GM12878 (cell line): ENCODE results near the gene ANKRD55. TPM values are rescaled to one million over a fixed set of nuclear protein-coding genes. Genes with fewer than 3 reads are reported as not detected.

Experiments
- ATAC-seq: fragments of 200-7000 bp; cut with Tn5 transposase; 3 replicates; pipeline ENCODE4 v1.9.1; 2020; ENCODE audit warnings: mild to moderate bottlenecking, moderate library complexity
- BruUV-seq: library from RNA; stranded (reverse); fragments of 400-500 nt; replicated peaks from 2 replicates; lab custom pipeline; 2021; lab: Mats Ljungman, UMichigan
- CTCF ChIA-PET: fragments of 300-600 bp; sonication (Branson Sonifier 250); formaldehyde crosslinking; extraction: SDS; loops from one replicate; lab custom pipeline; 2021; ENCODE audit warnings: inconsistent platforms; lab: Yijun Ruan, JAX
- POLR2A ChIA-PET: fragments of 350-600 bp; formaldehyde crosslinking; extraction: SDS; loops from one replicate; lab custom pipeline; 2021; ENCODE audit warnings: inconsistent platforms; lab: Charles Lee
- RAD21 ChIA-PET: fragments of 300-600 bp; sonication (Branson Sonifier 250); formaldehyde crosslinking; loops from one replicate; lab custom pipeline; 2023; ENCODE audit warnings: antibody characterized with exemption; ENCODE audit not compliant: unreplicated experiment; lab: Charles Lee
- SMC1A ChIA-PET: fragments of 300-600 bp; sonication (Branson Sonifier 250); formaldehyde crosslinking; loops from one replicate; lab custom pipeline; 2023; ENCODE audit not compliant: unreplicated experiment, uncharacterized antibody; lab: Charles Lee
- DNase-seq: peaks from one replicate; pipeline ENCODE4 v3.0.0-alpha.2; 2011; ENCODE audit warnings: low read depth, low spot score
- FAIRE-seq: peaks from 3 replicates; lab custom pipeline; 2011; peaks lifted over from hg19 to GRCh38; lab: Jason Lieb, UNC
- H2AFZ ChIP-seq: 2 replicates; pipeline ENCODE4 v1.6.0; 2011; ENCODE audit warnings: low read depth, low read length, control low read depth; ENCODE audit not compliant: control insufficient read depth
- H3K27ac ChIP-seq: 2 replicates; pipeline ENCODE4 v1.5.1; 2011; ENCODE audit warnings: control low read depth; ENCODE audit not compliant: control insufficient read depth, insufficient read depth
- H3K27me3 ChIP-seq, 2 experiments: replicated peaks in 1 of 2; 2 replicates each; pipeline versions ENCODE4 v1.6.0 to v1.6.1; 2011; ENCODE audit warnings: low read length in 1 of 2; ENCODE audit not compliant: control insufficient read depth in 2 of 2, insufficient read depth in 2 of 2
- H3K36me3 ChIP-seq, 2 experiments: 2 replicates each; pipeline ENCODE4 v1.5.1; 2011; ENCODE audit warnings: low read length in 1 of 2; ENCODE audit not compliant: control insufficient read depth in 2 of 2, insufficient read depth in 2 of 2
- H3K4me1 ChIP-seq: 2 replicates; pipeline ENCODE4 v1.6.1; 2011; ENCODE audit warnings: mild to moderate bottlenecking, low read length, moderate library complexity, mixed read lengths; ENCODE audit not compliant: control insufficient read depth, insufficient read depth
- H3K4me2 ChIP-seq: 2 replicates; pipeline ENCODE4 v1.6.0; 2011; ENCODE audit warnings: control low read depth; ENCODE audit not compliant: control insufficient read depth, insufficient read depth
- H3K4me3 ChIP-seq: fragments of 200-600 bp; sonication (generic); 2 replicates; pipeline ENCODE4 v1.5.1; 2016
- H3K79me2 ChIP-seq: 2 replicates; pipeline ENCODE4 v1.6.0; 2011; ENCODE audit warnings: low read length; ENCODE audit not compliant: control insufficient read depth, insufficient read depth
- H3K9ac ChIP-seq: 2 replicates; pipeline ENCODE4 v1.8.0; 2011; ENCODE audit warnings: low read length, control low read depth, mixed read lengths; ENCODE audit not compliant: control insufficient read depth, insufficient read depth
- H3K9me3 ChIP-seq: replicated peaks from 3 replicates; pipeline ENCODE4 v1.5.1; 2011; ENCODE audit warnings: mild to moderate bottlenecking, low read length; ENCODE audit not compliant: control insufficient read depth, insufficient read depth
- H4K20me1 ChIP-seq: 2 replicates; pipeline ENCODE4 v1.6.0; 2011; ENCODE audit not compliant: control insufficient read depth, insufficient read depth
- FOS ChIP-seq: IDR thresholded peaks from 3 replicates; pipeline ENCODE4 v1.6.1; 2011; ENCODE audit warnings: borderline replicate concordance; ENCODE audit not compliant: insufficient read length; ENCODE audit errors: extremely low read depth
- GATAD2B ChIP-seq: fragments of 450-650 bp; conservative IDR thresholded peaks from 2 replicates; pipeline ENCODE4 v1.6.1; 2017; ENCODE audit warnings: low read depth, mild to moderate bottlenecking, moderate library complexity
- NFYA ChIP-seq: IDR thresholded peaks from 2 replicates; pipeline ENCODE4 v1.6.1; 2011; ENCODE audit warnings: low read depth, mild to moderate bottlenecking, low read length, improper control_type of control experiment, borderline replicate concordance
- POU2F2 ChIP-seq: IDR thresholded peaks from 3 replicates; pipeline ENCODE4 v1.6.1; 2011; ENCODE audit warnings: low read depth, mild to moderate bottlenecking, low read length, borderline replicate concordance
- WGBS: methylation state at CpG from one replicate; pipeline ENCODE4 v1.1.6; 2016; ENCODE audit warnings: low lambda C conversion rate; ENCODE audit not compliant: insufficient replicate concordance, insufficient coverage; ENCODE audit errors: missing lambda C conversion rate; 5-methylcytosine and 5-hydroxymethylcytosine counted together
- in situ Hi-C: fragments of 300-500 bp; cut with MboI; formaldehyde crosslinking; loops from 9 replicates; pipeline ENCODE4 v1.14.3; 2018; ENCODE audit warnings: mixed read lengths
- intact Hi-C: fragments of 100-400 bp; cut with micrococcal nuclease; formaldehyde crosslinking; loops from one replicate; pipeline ENCODE4 v1.14.2; 2022; ENCODE audit not compliant: unreplicated experiment
- polyA plus RNA-seq, 11 experiments: library from polyadenylated mRNA; depleted of rRNA in 4 of 11; unstranded in 6 of 11; stranded (reverse) in 5 of 11; fragments of >200 nt; fragmentation: Nextera tagmentation in 4 of 11; fragmentation: Illumina TruSeq in 1 of 11; extraction: Ambion mirVana in 4 of 11; extraction: Trizol in 1 of 11; gene quantifications; 1 replicate in 1 of 11; 2 replicates in 10 of 11; pipeline versions ENCODE4 v1.2.1 to v1.2.3, GENCODE V29; 2011 to 2016; ENCODE audit warnings: inconsistent platforms in 2 of 11, missing spikeins in 2 of 11, low read depth in 1 of 11
- total RNA-seq, 4 experiments: library from RNA; depleted of rRNA in 3 of 4; stranded (reverse); fragments of >200 nt in 3 of 4; fragmentation: Illumina TruSeq in 1 of 4; extraction: Trizol in 1 of 4; gene quantifications; 2 replicates each; pipeline versions ENCODE4 v1.2.1 to v1.2.3, GENCODE V29; 2013 to 2021
- TF ChIP-seq, protein P1 (sequence below): fragments of 450-650 bp; IDR thresholded peaks from 2 replicates; pipeline ENCODE4 v1.6.1; 2016; ENCODE audit warnings: mild to moderate bottlenecking
- TF ChIP-seq, protein P2 (sequence below): fragments of 450-650 bp; formaldehyde crosslinking; IDR thresholded peaks from 2 replicates; pipeline ENCODE4 v1.4.0; 2022; ENCODE audit warnings: mild to moderate bottlenecking, moderate library complexity

The ANKRD55 gene
- total and polyA plus RNA-seq, 10 of the 15 experiments (the other 5 are each of a cell fraction or from before 2014, with no cell fraction given) = 0.04 TPM; not detected in 9

DNA sequence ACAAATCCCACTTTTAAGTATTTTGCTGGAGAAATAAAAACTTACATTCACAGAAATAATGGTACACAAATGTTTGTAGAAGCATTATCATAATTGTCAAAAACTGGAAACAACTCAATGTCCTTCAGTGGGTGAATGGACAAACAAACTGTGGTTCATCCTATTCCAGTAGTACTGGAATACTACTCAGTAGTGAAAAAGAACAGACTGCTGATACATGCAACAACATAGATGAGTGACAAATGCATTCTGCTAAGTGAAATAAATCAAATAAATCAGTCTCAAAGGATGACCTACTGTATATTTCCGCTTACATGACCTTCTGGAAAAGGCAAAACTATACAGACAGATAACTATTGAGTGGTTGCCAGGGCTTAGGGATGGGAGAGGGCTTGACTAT is 114.1 kb downstream of the ANKRD55 start:
- H3K27ac ChIP-seq = no peak overlapping the region
- no peaks in the 10 kb centered on the region for H3K36me3 ChIP-seq
- 94% methylated on average over 1 of the region's 1 CpG for WGBS
- FAIRE-seq = no peak
- intact Hi-C loops (no loop called here), in situ Hi-C loops (no loop called here)
- ATAC-seq = no peak
- H3K9ac ChIP-seq = no peak overlapping the region
- H4K20me1 ChIP-seq = no peaks in the 10 kb centered on the region
- no peak overlapping the region for H2AFZ ChIP-seq
- ChIA-PET CTCF (no interaction called here), RAD21 (no interaction called here), POLR2A (no interaction called here), SMC1A (no interaction called here)
- no peaks in the 10 kb centered on the region for H3K4me1 ChIP-seq
- no peak overlapping the region for H3K4me3 ChIP-seq
- H3K9me3 ChIP-seq = no peaks in the 10 kb centered on the region
- no peak overlapping the region for H3K4me2 ChIP-seq
- H3K79me2 ChIP-seq = no peaks in the 10 kb centered on the region
- no TSS peak for BruUV-seq
- H3K27me3 ChIP-seq = no peaks in the 10 kb centered on the region
- no peak for TF ChIP-seq FOS
- no peak for TF ChIP-seq POU2F2
- TF ChIP-seq, protein P1, sequence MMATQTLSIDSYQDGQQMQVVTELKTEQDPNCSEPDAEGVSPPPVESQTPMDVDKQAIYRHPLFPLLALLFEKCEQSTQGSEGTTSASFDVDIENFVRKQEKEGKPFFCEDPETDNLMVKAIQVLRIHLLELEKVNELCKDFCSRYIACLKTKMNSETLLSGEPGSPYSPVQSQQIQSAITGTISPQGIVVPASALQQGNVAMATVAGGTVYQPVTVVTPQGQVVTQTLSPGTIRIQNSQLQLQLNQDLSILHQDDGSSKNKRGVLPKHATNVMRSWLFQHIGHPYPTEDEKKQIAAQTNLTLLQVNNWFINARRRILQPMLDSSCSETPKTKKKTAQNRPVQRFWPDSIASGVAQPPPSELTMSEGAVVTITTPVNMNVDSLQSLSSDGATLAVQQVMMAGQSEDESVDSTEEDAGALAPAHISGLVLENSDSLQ = no peak
- TF ChIP-seq GATAD2B = no peak
- DNase-seq = no peak

DNA sequence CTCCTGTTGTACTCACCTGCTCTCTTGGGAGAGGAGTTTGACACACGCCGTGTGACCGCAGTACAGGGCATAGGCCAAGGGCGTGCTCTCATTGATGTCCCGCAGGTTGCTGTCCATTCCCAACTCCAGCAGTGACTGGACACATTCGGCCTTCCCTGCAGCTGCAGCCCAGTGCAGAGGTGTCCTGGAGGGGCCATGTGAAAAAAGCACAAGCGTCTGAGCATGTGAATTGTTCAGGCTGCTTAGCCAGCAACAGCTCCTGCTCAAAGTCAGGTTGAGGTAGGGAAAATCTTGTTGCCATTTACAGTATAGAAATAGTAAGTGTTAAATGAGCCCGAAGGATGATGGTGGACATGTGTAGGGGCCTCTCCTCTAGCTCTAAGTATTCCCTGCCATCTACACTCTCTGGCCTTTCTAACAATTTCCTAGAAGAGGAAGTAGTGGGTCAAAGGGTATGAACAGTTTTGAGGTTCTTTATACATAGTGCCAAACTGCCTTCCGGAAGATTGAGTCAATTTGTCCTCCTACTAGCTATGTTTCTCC is 116.5 kb downstream of the ANKRD55 start:
- H3K9me3 ChIP-seq = no peaks in the 10 kb centered on the region
- intact Hi-C loops = no loop called here
- ChIA-PET CTCF (no interaction called here), POLR2A (no interaction called here), RAD21 (interaction anchor here (1.0 kb wide), 1 partner anchor 84 kb away, joined by 4 read pairs; no protein-coding TSS in a partner anchor), SMC1A (interaction anchor here (1.0 to 1.4 kb wide), 2 partner anchors 10 to 16 kb away, joined by 3 to 4 read pairs; no protein-coding TSS in a partner anchor)
- ATAC-seq (no peak), DNase-seq (no peak), FAIRE-seq (no peak)
- H3K4me3 ChIP-seq = no peak overlapping the region
- no peaks in the 10 kb centered on the region for H3K4me1 ChIP-seq
- TF ChIP-seq NFYA = no peak
- TF ChIP-seq, protein P2, sequence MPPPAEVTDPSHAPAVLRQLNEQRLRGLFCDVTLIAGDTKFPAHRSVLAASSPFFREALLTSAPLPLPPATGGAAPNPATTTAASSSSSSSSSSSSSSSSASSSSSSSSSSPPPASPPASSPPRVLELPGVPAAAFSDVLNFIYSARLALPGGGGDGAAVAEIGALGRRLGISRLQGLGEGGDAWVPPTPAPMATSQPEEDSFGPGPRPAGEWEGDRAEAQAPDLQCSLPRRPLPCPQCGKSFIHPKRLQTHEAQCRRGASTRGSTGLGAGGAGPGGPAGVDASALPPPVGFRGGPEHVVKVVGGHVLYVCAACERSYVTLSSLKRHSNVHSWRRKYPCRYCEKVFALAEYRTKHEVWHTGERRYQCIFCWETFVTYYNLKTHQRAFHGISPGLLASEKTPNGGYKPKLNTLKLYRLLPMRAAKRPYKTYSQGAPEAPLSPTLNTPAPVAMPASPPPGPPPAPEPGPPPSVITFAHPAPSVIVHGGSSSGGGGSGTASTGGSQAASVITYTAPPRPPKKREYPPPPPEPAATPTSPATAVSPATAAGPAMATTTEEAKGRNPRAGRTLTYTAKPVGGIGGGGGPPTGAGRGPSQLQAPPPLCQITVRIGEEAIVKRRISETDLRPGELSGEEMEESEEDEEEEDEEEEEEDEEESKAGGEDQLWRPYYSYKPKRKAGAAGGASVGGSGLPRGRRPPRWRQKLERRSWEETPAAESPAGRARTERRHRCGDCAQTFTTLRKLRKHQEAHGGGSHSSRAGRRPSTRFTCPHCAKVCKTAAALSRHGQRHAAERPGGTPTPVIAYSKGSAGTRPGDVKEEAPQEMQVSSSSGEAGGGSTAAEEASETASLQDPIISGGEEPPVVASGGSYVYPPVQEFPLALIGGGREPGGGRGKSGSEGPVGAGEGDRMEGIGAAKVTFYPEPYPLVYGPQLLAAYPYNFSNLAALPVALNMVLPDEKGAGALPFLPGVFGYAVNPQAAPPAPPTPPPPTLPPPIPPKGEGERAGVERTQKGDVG (CRISPR knock-in tag) = no peak
- H2AFZ ChIP-seq = no peak overlapping the region
- H4K20me1 ChIP-seq = no peaks in the 10 kb centered on the region
- WGBS = 61% methylated on average over 9 of the region's 9 CpGs
- H3K36me3 ChIP-seq = no peaks in the 10 kb centered on the region
- no peak overlapping the region for H3K9ac ChIP-seq
- H3K4me2 ChIP-seq = no peak overlapping the region
- in situ Hi-C loops = no loop called here
- H3K27me3 ChIP-seq = no peaks in the 10 kb centered on the region
- no TSS peak for BruUV-seq
- H3K27ac ChIP-seq = no peak overlapping the region
- H3K79me2 ChIP-seq = no peaks in the 10 kb centered on the region
